Lung (tissue), 12 donors: Measurements from ENCODE around the gene WWTR1. TPM values are rescaled to one million over a fixed set of nuclear protein-coding genes. Genes with fewer than 3 reads are reported as not detected.

Source experiments
- ATAC-seq: fragments of 200-7000 bp; cut with Tn5 transposase; one replicate; pipeline ENCODE4 v1.9.1; 2020; ENCODE audit warnings: moderate number of reproducible peaks; ENCODE audit not compliant: insufficient read depth, low FRiP score
- DNase-seq, 3 donors: peaks; one replicate each; pipeline ENCODE4 v3.0.0-alpha.2; 2013 to 2017
- H3K27ac ChIP-seq, 2 donors: one replicate each; pipeline ENCODE4 v1.5.1; 2013; ENCODE audit warnings: mild to moderate bottlenecking in 2 of 2, moderate library complexity in 2 of 2, control low read depth in 1 of 2, inconsistent platforms in 1 of 2, low read depth in 1 of 2, low read length in 1 of 2
- H3K27me3 ChIP-seq, 3 donors: one replicate each; pipeline ENCODE4 v1.5.1; 2013; ENCODE audit warnings: low read length in 2 of 3; ENCODE audit not compliant: control insufficient read depth in 3 of 3, insufficient read depth in 3 of 3
- H3K36me3 ChIP-seq, 4 donors: one replicate each; pipeline ENCODE4 v1.5.1; 2013; ENCODE audit warnings: low read length in 4 of 4, mild to moderate bottlenecking in 1 of 4, moderate library complexity in 1 of 4; ENCODE audit not compliant: control insufficient read depth in 4 of 4, insufficient read depth in 4 of 4
- H3K4me1 ChIP-seq, 5 donors: one replicate each; pipeline ENCODE4 v1.5.1; 2013; ENCODE audit warnings: low read length in 5 of 5, mild to moderate bottlenecking in 2 of 5, moderate library complexity in 1 of 5; ENCODE audit not compliant: control insufficient read depth in 5 of 5, insufficient read depth in 5 of 5
- H3K4me3 ChIP-seq: one replicate; pipeline ENCODE4 v1.5.1; 2013; ENCODE audit warnings: mild to moderate bottlenecking, control low read depth, moderate library complexity
- H3K9ac ChIP-seq, 2 donors: one replicate each; pipeline ENCODE4 v1.5.1; 2013; ENCODE audit warnings: low read length in 2 of 2, control low read depth in 1 of 2; ENCODE audit not compliant: insufficient read depth in 1 of 2
- H3K9me3 ChIP-seq, 4 donors: one replicate each; pipeline ENCODE4 v1.5.1; 2013; ENCODE audit warnings: low read length in 3 of 4, mild to moderate bottlenecking in 1 of 4, moderate library complexity in 1 of 4; ENCODE audit not compliant: control insufficient read depth in 4 of 4, insufficient read depth in 3 of 4
- CTCF ChIP-seq: IDR thresholded peaks from 2 replicates; pipeline ENCODE4 v1.5.1; 2012; ENCODE audit warnings: mild to moderate bottlenecking; ENCODE audit errors: control extremely low read depth, extremely low read depth
- WGBS, 2 donors: extraction: QIAGEN DNeasy Blood & Tissue Kit; methylation state at CpG; one replicate each; pipeline ENCODE4 v1.1.7; 2013; 5-methylcytosine and 5-hydroxymethylcytosine counted together
- polyA plus RNA-seq, 2 donors: library from polyadenylated mRNA; stranded (reverse); fragments of 200-250 nt; gene quantifications; one replicate each; pipeline ENCODE4 v1.2.1, GENCODE V29; 2013
- total RNA-seq, 2 donors: library from RNA; depleted of rRNA in 1 of 2; stranded (reverse); fragments of >200 nt in 1 of 2; gene quantifications; one replicate each; pipeline ENCODE4 v1.2.1, GENCODE V29; 2014 to 2021
- donor health status: control.
- donor health status: control.
- donor health status: Bipolar disorder and iron deficiency.
- donor health status: healthy.
- donor health status: DM: yes; HTN: yes; CAD: no.

Gene WWTR1
- total and polyA plus RNA-seq, 4 donors, result 29.3 to 186 (median 63.4) TPM

GRCh38 chr3:149511040-149511626, 146.7 kb downstream of the WWTR1 start:
- H3K27ac ChIP-seq, result no peak overlapping the region
- ATAC-seq (no peak), DNase-seq (peak in 1 of 3 donors; percentile 36)
- H3K9ac ChIP-seq, result no peak overlapping the region
- no peak overlapping the region for H3K4me3 ChIP-seq
- H3K27me3 ChIP-seq, result no peaks in the 10 kb centered on the region
- H3K36me3 ChIP-seq, result peaks cover 0 to 2% (median 0%) of the 10 kb centered on the region in 4 donors
- no peaks in the 10 kb centered on the region for H3K9me3 ChIP-seq
- peaks cover 0 to 8% (median 5%) of the 10 kb centered on the region in 5 donors for H3K4me1 ChIP-seq
- no peak for TF ChIP-seq CTCF
- WGBS, 2 donors, result 60 to 85% methylated on average over 3 of the region's 3 CpGs

GRCh38 chr3:149510480-149510879, 147.3 kb downstream of the WWTR1 start:
- Histone ChIP-seq H3K27ac (no peak overlapping the region), H3K27me3 (no peaks in the 10 kb centered on the region)

GRCh38 chr3:149509526-149509925, 148.3 kb downstream of the WWTR1 start:
- no peak for DNase-seq

More at GRCh38 chr3:149510480-149510879, 147.3 kb downstream of the WWTR1 start:
- no peak for ATAC-seq
- Histone ChIP-seq H3K9ac (no peak overlapping the region), H3K4me3 (no peak overlapping the region), H3K9me3 (no peaks in the 10 kb centered on the region), H3K4me1 (peaks cover 0 to 8% (median 5%) of the 10 kb centered on the region in 5 donors), H3K36me3 (no peaks in the 10 kb centered on the region)
- no peak for DNase-seq
- 88 to 92% methylated on average over 3 of the region's 3 CpGs for WGBS, 2 donors
- no peak for TF ChIP-seq CTCF

More at GRCh38 chr3:149509526-149509925, 148.3 kb downstream of the WWTR1 start:
- no peak overlapping the region for H3K9ac ChIP-seq
- WGBS, 2 donors, result 69 to 90% methylated on average over 3 of the region's 3 CpGs
- H3K27me3 ChIP-seq, result no peaks in the 10 kb centered on the region
- H3K27ac ChIP-seq, result peak overlapping the region in 1 of 2 donors; percentile 59
- H3K9me3 ChIP-seq, result no peaks in the 10 kb centered on the region
- peaks cover 0 to 8% (median 5%) of the 10 kb centered on the region in 5 donors for H3K4me1 ChIP-seq
- TF ChIP-seq CTCF, result no peak
- no peaks in the 10 kb centered on the region for H3K36me3 ChIP-seq
- no peak overlapping the region for H3K4me3 ChIP-seq
- no peak for ATAC-seq
